GM13976 (cell line): ENCODE results near the gene ANTXR2.

ENCODE experiments used
- DNase-seq: peaks from one replicate; pipeline ENCODE4 v3.0.0; 2012; ENCODE audit warnings: low spot score
- in situ Hi-C: fragments of 300-500 bp; cut with MboI; formaldehyde crosslinking; loops from one replicate; pipeline ENCODE4 v1.12.0; 2022; ENCODE audit warnings: low sequenced_read_pairs, mixed read lengths, inconsistent platforms; ENCODE audit not compliant: unreplicated experiment
- TF ChIP-seq, protein P1 (sequence below): IDR thresholded peaks from 2 replicates; pipeline ENCODE4 v1.5.1; 2012; ENCODE audit warnings: borderline replicate concordance, mild to moderate bottlenecking; ENCODE audit not compliant: insufficient read depth; ENCODE audit errors: extremely low read depth, missing control alignments, control extremely low read depth

ANTXR2 gene

DNA sequence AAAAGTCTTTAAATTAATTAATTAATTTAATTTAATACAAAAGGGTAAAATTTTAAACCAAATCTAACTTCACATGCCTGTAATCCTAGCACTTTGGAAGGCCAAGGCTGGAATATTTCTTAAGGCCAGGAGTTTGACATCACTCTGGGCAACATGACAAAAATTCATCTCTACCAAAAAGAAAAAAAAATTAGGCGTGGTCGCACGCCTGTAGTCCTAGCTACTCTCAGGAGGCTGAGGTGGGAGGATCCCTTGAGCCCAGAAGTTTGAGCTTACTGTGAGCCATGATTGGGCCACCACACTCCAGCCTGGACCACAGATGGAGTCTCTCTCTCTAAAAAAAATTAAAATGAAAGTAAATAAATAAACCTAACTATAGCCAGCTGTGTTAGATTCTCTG lies 39.2 kb upstream of the ANTXR2 start:
- no peak for DNase-seq
- in situ Hi-C loops, result no loop called here
- TF ChIP-seq, protein P1, sequence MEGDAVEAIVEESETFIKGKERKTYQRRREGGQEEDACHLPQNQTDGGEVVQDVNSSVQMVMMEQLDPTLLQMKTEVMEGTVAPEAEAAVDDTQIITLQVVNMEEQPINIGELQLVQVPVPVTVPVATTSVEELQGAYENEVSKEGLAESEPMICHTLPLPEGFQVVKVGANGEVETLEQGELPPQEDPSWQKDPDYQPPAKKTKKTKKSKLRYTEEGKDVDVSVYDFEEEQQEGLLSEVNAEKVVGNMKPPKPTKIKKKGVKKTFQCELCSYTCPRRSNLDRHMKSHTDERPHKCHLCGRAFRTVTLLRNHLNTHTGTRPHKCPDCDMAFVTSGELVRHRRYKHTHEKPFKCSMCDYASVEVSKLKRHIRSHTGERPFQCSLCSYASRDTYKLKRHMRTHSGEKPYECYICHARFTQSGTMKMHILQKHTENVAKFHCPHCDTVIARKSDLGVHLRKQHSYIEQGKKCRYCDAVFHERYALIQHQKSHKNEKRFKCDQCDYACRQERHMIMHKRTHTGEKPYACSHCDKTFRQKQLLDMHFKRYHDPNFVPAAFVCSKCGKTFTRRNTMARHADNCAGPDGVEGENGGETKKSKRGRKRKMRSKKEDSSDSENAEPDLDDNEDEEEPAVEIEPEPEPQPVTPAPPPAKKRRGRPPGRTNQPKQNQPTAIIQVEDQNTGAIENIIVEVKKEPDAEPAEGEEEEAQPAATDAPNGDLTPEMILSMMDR, result no peak

- DNase-seq, result no peak
- TF ChIP-seq, protein P1, result no peak
- in situ Hi-C loops, result no loop called here
Observed at GRCh38 chr4:80111276-80111675, 38.2 kb upstream of the ANTXR2 start.

DNA sequence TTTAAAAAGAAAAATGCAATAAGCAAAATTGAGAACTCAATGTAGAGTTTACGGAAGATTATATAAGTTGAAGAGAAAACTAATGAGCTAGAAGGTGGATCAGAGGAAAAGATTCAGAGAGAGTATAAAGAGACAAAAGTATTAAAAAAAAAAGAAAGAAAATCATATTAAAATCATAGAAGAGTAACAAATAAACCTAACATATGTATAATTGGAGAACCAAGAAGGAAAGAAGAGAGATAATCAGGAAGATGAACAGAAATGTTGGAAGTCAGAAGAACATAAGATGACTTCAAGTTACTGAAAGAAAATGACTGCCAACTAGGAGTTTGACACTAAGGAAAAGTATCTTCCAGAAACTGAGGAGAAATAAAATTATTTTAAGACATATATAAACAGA lies 34.3 kb upstream of the ANTXR2 start:
- in situ Hi-C loops, result no loop called here
- no peak for DNase-seq
- TF ChIP-seq, protein P1, result no peak

GRCh38 chr4:80104927-80105326 lies 31.9 kb upstream of the ANTXR2 start:
- no peak for DNase-seq
- in situ Hi-C loops, result no loop called here
- TF ChIP-seq, protein P1, result no peak

DNA sequence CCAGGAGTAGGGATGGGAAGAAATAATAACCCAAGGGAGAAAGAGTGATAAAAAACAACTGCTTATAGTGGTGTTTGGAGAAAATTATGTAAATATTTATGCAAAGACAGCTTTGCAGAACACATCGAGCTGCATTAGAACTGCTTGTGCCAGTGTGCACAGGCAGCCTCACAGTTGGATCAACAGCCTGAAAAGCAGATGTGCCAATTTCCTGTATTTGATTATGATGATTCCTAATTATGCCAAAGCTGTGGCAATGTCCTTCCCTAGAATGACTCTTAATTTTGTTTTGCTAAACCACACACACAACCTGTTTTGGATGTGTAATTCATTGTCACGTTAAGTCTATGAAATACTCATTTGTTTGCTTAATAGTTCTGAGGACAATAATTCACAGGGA lies 30.6 kb upstream of the ANTXR2 start:
- TF ChIP-seq, protein P1, result no peak
- DNase-seq, result no peak
- in situ Hi-C loops, result no loop called here

GRCh38 chr4:80101792-80102116 lies 28.7 kb upstream of the ANTXR2 start:
- no peak for DNase-seq
- in situ Hi-C loops, result no loop called here
- TF ChIP-seq, protein P1, result no peak

- no peak for DNase-seq
- in situ Hi-C loops, result no loop called here
- TF ChIP-seq, protein P1, result no peak
Observed at GRCh38 chr4:80101071-80101791, 28.2 kb upstream of the ANTXR2 start.
